Stimulated activated naive CD4-positive, alpha-beta T cell treated with Interleukin-2 at 50 U/mL for 16 hours (primary cell): ENCODE measurements around the gene KBTBD4.

Experiments used
- DNase-seq: peaks from one replicate; lab custom pipeline; 2025; lab: John Stamatoyannopoulos, UW

KBTBD4 gene

DNA sequence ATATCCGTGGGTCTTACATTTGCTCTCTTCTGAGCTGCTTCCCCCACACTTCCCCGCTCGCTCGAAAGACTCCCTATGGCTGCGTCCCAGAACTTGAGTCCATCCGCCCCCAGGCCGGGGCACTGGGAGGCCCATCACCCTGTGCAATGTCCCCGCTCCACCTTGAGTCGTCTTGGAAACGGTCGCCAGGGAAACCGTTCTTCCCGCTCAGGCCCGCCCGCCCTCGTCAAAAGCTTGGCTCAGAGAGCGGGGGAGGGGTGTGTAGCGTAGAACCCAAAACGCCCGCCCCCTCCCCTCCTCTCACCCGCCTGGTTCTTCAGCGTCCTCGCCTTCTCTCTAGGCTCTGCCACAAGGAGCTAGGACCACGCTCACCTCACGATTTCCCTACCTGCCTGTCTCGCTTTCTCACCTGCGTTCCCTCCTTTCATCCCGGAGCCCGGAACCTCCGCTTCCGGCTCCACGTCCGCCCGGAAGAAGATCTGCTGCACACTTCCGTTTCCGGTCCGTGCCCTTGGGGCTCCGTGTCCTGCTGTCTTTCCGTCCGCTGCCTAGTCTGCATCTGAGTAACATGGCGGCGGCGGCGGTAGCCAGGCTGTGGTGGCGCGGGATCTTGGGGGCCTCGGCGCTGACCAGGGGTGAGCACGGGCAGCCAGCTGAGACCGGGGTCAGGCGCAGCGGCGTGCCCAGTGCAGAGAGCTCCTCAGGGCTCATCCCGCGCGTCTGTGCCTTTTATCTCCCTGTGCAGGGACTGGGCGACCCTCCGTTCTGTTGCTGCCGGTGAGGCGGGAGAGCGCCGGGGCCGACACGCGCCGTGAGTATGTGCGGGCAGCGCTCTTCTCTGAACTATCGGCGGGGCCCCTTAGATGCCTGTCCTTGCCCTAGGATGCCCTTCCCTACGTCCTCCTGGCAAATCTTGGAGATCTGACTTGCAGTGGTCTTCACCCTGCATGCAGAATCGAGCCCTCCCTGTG is at the start of gene KBTBD4, which contains the start of gene NDUFS3:
KBTBD4 (minus strand) TSS at position 447 of the 971 bp plus-strand sequence; CDS start at position 428, 19 bp downstream.
NDUFS3 (plus strand) TSS at position 551 of the 971 bp plus-strand sequence; CDS start at position 569, 18 bp downstream.
- DNase-seq, result peak; percentile 81

DNA sequence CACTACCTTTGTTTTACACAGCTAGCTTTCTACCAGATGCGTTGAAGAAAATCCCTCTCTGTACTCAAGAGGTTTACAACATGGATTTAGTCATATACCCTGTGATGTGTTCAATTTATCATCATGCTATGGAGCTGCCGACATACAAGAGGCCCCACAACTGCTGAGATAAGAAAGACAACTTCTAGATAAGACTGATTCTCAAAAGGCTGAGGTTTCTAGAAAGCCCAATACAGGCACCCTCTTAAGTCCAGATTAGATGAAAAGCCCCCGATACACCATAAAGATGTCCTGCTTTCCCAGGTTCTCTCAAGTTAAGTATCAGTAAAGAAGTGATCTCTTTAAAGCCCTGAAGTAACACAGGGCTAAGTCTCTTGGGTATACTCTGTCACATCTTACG is 49.3 kb upstream of the KBTBD4 start:
- no peak for DNase-seq

DNA sequence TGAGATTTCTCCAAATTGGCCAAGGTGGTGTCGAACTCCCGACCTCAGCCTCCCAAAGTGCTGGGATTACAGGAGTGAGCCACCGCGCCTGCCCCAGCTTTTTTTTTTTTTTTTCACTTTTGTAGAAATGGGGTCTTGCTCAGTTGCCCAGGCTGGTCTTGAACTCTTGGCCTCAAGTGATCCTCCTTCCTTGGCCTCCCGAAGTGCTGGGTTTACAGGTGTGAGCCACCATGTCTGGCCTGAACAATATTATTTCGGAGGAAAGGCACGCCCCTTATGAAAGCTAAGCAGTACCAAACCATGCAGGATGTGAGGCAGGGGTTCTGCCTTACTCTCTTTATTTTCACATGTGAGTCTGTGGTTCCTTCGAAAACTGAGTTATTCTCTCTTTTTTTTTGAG is 47.5 kb upstream of the KBTBD4 start:
- DNase-seq, result no peak

DNA sequence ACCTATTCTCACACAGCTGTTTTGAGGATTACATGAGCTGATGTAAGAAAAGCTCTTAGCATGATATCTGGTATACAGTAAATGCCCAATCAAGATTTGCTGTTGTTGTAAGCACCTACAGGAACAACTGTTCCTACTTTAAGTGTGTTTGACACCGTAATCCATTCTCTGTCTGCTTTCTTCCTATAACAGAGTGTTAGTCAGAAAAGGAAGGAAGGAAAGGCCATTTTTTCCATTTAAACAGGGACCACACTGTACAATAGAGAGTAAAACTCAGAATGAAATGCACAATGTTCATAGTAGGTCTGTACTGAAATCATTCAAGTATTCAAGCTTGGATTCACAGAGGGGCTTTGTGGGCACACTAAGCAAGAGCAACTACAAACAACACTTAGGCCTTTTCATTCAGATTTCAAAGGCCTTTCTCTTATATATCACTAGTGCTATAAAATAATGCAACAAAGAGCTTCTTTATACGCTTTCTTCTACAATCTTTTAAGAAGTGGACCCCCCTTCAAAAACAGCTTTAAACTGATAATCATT is 42.1 kb upstream of the KBTBD4 start:
- no peak for DNase-seq

DNA sequence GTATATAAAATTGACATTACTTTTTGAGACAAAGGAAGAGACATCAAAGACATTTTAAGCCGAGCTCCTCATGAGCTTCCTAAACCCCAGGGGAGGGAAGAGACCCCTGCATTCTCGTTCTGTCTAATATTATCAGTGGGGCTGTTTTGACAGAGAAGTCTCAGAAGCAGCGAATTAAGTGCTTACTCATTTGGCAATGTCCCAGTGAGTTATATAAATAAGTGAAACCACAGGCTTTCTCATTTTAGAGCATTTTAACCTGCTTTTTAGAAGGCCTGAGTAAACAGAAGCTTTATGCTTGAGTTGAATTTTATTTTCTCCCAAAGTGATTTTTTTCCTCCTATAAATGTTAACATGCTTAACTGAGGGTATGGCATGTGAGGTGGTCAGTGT is 38.6 kb upstream of the KBTBD4 start:
- DNase-seq, result no peak

DNA sequence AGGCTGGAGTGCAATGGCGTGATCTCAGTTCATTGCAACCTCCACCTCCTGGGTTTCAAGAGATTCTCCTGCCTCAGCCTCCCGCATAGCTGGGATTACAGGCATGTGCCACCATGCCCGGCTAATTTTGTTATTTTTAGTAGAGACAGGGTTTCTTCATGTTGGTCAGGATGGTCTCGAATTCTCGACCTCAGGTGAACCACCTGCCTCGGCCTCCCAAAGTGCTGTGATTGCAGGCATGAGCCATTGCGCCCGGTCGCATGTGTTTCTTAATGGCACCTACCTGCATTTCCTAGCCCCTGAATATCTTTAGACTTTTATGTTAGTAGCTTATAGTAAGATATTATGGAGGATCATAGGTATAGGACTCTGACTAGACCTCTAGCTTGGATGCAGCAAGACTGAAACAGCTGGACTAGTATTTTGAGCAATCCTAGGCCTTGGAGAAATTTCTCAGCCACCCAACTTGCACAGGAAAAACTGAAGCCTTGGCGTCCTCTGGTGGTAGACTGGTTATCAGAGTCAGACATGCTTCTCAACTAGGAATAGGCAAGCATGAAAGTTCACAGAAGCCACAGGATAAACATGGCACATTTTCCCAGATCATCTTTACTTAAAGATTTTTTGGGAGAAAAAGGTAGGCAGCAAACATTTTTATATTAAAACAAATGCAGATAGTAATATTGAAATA is 38.1 kb upstream of the KBTBD4 start:
- no peak for DNase-seq

DNA sequence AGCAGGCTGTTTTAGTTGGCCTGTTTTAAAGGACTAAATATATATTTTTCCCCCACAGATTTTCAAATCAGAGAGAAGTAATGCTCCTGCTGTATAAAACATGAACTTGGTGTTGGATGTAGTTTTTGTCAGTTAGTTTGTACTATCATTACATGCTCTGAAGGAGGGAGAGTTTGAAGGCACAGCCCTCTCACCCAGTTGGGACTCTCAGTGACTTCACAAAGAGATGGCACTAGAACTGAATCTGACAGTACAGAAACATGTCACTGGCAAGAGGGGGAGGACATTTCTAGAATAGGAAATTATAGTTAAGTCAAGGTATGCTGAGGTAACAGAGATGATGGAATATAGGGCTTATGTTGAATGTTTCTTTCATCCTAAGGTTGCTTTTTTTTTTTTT is 36.5 kb upstream of the KBTBD4 start:
- no peak for DNase-seq

DNA sequence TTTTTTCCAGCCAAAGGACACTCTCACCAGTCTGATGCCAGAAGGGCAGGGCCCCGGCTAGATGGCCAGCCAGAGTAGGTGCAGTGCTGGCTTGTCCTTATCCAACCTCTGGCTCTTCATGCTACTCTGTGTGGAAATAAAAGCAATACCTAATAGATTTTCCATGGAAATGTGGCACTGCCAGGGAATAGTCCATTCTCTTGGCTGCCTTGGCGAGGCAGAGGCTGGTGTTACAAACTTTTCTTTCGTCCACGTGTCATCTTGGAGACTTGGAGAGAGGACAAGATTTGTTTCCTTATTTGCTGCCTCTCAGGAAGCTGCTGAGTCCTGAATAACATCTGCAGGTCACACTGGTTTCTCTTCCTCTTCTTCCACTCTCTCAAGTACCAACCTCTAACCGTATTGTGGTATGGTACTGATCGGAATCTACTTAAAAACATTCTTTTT is 32.6 kb upstream of the KBTBD4 start:
- no peak for DNase-seq

DNA sequence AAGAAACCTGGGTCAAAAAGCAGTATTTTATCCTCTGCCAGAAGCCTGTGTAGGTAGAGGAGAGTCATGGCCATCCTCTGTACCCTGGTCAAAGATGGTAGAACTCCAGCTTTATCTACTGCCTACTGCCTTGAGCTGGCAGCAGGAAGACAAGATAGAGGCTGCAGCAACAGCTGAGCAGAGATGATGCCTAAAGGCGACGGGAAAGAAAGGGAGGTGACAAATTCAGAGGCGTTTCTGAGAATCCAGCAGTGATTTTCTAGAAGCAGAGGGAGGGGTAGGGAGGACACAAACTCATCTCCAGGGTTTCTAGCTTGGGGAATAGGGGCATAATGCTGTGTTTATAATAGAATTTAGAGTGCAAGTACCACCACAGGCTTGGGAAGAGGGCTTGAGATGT is 30.9 kb upstream of the KBTBD4 start:
- no peak for DNase-seq

DNA sequence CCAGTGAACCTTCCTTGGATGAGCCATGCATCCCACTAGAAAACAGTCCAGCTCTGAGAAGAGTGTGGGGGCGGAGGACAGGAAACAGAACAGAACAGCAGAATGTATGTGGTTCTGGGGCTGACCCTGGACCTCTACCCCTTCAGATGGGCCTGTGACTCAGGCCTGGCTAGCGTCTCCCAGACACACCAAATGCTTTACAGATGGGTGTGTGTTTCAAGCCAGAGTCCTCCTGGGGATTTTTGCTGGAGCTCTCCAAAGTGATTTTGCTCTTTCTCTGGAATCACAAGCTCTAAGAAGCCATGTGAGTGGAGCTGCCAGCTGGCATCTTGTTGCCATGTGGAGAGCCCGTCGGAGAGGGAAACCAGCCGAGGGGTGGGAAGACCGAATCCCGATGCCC is 28.6 kb upstream of the KBTBD4 start:
- no peak for DNase-seq

DNA sequence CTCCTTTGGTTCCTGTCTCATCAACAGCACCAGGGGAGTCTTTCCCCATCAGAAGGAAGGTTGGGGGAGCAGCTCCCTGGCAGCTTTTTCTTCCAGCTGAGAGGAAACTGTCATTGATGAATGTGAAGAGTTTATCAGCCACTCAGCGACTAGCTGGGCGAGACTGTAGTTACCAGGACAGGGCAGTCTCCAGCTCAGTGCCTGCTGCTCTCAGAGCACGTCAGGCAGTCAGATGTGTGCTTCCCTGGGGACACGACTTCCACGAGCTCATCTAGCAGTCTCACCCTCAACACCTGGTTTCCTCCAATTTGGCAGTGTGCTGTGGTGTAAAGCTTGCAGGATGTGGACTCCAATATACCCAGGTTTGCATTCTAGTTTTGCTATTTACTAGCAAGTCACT is 28.0 kb upstream of the KBTBD4 start:
- no peak for DNase-seq

DNA sequence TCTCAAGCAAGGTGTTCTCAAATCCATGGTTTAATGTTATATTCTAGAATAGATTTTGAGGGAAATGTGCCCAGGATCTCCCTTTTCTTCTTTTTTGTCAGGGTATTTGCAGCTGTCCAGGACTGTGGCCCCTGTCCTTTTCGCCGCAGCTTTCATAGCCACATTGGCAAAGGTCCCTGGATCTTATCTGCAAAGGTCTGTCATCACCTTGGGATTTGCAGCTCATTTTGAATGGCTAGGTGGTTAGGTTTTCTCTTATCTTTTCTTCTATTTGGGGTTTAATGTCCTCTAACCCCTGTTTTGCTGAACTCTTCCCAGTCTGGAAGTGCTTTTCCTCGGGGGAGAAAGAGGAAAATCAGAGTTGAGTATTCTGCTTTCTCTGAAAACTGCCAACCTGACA is 27.2 kb upstream of the KBTBD4 start:
- no peak for DNase-seq

DNA sequence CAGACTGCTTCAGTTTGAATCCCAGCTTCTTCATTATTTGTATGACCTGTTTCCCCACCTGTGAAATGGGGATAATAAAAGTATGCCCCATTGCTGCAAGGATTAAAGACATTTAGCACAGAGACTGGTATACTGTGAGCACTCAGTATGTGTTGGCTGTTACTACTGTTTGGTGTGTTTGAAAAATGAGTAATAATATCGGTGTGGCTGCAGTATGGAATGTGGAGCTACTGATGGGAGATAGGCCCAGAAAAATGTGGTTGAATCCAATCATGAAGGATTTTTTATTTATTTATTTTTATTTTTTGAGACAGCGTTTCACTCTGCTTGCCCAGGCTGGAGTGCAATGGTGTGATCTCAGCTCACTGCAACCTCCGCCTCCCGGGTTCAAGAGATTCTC is 24.5 kb upstream of the KBTBD4 start:
- DNase-seq, result no peak

DNA sequence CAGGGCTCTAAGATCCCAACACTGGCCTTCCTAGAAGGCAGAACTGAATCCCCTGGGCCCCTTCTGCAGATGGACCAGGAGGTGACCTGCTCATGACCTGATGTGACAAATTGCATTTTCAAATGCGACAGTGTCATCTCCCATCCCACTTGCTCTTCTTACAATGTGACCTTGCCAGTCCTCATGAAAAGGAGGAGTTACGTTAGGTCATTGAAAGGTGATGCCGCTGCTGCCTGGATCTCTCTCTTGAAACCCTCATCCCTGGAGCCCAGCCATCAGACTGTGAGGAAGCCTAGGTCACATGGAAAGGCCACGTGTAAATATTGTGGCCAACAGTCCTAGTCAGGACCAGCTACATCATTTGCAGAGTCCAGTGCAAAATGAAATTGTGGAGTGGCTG is 21.1 kb upstream of the KBTBD4 start:
- no peak for DNase-seq

DNA sequence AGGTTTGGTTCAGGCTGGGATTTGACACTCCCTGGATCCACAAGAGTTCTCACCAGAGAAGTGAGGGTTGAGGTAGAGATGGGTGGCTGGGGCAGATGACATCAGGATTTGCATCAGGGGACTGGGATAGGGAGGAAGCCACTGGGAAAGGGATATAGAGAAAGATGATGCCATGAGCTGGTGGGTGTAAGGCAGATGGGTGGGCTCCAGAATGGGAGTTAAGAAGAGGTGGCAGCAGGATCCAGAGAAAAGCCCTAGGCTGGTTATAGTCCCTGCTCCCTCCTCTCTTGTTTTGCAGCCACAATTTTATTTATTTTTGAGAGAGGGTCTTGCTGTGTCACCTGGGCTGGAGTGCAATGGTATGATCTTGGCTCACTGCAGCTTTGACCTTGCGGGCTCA is 17.2 kb upstream of the KBTBD4 start:
- no peak for DNase-seq

DNA sequence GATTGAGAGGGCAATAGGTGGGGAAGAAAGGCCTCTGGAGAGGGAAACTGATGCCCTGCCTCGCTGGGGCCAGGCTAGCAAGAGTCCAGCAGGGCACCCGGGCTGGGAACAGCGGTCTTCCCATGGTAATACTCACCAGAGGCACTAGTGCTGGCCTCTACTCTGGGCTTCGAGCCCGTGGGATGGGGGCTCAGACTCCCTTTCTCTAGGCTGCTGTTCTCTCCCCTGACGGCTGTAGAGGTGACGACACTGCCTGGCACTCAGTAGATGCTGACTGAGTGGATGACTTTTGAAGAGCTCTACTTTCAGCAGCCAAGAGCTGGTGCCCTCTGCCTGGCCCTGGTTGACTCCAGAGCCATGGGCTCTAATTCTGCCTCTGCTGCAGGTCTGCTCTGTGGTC is 16.3 kb upstream of the KBTBD4 start:
- DNase-seq, result no peak

DNA sequence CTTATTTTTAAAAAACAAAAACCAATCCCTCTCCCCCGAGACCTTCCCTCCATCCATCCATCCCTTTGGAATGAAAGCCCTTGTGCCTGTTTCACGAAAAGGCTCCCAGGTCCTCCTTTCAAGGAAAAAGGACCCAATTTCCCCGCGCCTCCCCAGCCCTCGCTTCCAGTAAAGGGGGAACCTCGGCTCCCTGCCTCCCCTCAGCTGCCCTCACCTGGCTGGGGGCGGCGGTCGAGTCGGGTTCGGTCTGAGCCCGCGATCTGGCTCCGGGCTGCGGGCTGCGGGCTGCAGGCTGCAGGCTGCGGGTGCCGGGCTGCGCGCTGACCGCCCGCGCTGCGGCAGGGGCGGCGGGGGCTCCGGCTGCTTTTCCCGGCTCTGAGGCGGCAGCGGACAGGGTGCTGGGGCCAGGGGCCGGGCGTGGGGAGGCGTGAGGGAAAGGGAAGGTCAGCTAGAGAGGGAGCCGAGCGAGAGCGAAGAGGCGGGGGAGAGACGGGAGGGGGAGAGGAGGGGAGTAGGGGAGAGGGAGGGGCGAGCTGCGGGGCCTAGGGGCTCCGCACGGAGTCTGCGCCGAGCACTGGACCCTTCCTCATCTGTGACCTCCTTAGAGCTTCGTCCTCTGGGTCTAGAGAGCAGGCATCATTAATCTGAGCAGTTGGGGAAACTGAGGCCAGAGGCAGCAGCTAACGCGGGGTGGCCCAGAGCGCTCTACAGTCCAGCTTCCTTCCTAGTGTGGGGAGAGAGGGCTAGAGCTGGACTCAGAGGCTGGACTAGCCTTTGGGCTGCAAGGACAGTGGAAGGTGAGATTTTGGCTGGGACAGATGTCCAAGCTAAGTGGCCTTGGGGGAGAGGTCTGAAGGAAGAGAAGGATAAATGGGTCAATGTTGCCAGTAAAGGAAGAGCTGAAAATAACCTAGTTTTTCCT is 15.4 kb upstream of the KBTBD4 start, which contains the start of gene C1QTNF4:
C1QTNF4 (minus strand) TSS at position 478 of the 922 bp plus-strand sequence. CDS start 3,601 bp downstream, outside the sequence.
- no peak for DNase-seq

DNA sequence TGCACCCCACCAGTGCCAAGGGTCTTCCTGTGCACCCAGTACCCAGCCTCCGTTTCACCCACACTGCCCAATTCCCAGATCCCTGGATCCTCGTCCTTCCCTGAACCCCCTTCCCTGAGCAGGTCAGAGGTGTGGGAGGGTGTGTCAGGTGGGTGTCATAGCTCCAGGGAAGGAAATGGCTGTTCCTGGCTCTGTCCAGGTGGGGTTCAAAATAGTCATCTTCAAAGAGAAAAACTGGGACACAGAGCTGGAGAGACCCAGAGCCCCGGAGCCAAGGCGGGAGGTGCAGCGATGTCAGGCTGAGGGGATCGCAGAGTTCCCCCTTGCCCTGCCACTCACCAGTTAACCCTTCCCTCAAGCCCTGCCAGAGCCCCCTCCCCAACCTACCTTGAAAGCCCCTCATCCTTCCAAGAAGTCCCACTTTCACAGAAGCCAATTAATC is 14.7 kb upstream of the KBTBD4 start:
- no peak for DNase-seq

DNA sequence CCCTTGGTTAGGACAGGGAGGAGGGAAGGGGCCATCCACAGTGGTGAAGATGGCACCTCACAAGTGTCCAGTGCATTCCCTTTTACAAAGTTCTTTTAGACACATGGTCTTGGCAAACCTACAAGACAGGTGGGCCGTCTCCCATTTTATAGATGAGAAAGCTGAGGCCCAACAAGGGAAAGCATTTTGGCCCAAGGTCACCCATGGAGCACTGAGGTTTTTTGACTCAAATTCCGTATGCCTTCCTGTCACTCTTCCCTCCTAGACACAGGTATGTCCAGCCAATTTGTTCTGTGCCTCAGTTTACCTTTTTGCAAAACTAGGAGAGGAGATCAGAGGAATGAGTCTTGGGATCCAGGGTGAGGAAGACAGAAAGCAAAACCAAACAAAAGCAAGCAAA is 14.2 kb upstream of the KBTBD4 start:
- DNase-seq, result no peak

DNA sequence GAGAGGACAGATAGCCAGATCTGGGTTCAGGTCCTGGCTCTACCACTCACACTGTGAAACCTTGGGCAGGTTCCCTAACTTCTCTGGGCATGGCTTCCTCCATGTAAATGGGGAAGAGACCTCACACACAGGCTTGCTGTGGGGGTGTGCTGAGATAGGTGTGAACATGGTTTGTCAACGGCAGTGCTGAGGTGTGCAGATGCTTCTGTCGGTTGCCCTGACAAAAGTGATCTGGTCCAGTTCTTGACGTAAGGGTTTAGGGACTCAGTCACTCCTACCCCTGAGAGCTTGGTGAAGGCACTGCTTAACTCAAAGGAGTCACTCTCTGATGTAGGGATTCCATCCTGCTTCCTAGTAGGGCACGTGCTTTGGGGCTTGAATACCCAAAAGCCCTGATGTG is 13.5 kb upstream of the KBTBD4 start:
- DNase-seq, result no peak

DNA sequence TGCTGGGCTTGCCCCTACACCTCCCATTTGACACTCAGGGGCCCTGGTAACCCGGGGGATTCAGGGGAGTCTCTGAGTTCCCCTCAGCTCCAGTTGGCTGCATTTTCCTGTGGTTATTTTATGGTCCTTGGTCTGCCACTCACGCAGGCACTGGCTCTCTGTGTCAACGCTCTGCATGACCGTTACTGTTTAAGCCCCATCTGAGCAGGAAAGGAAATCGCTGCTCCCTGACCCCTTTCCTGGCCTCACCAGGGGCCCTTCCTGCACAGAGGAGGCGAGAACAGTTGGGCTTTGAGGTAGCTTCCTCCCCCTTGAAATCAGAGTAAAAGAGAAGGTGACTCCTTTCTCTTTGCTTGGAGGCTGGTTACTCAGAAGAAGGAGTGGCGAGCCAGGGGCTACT is 13.0 kb upstream of the KBTBD4 start:
- DNase-seq, result no peak
